ENCODE data around the gene MAP2K5.

GRCh38 chr15:67730135-67730534 is 187.6 kb downstream of the MAP2K5 start:
- TF ChIP-seq CTCF (IDR thresholded peaks at IDR 0.05; ENCODE audit: insufficient read depth, low read depth, low read length) (no peak), EZH2 (IDR thresholded peaks at IDR 0.05; ENCODE audit: insufficient read depth, low read length) (no peak)

Measured in astrocyte (in vitro differentiated cells and primary cell).